GM18951 (cell line): ENCODE measurements around the gene NAXD.
"Not testable (repeated sequence)": the region's sequence is repeated elsewhere in the genome, so short reads cannot be mapped to it uniquely, and the experiment has no call there.

Experiments used
- POLR2A ChIP-seq: IDR thresholded peaks from 4 replicates; pipeline ENCODE4 v1.6.1; 2011; ENCODE audit warnings: mild to moderate bottlenecking; ENCODE audit not compliant: insufficient read length, insufficient read depth; ENCODE audit errors: extremely low read depth
- in situ Hi-C: fragments of 300-500 bp; cut with MboI; formaldehyde crosslinking; loops from one replicate; pipeline ENCODE4 v1.12.0; 2022; ENCODE audit warnings: low sequenced_read_pairs, mixed read lengths, inconsistent platforms; ENCODE audit not compliant: unreplicated experiment

The NAXD gene

GRCh38 chr13:110581506-110582185, 33.7 kb upstream of the NAXD start:
- no peak for TF ChIP-seq POLR2A
- in situ Hi-C loops, result no loop called here

- in situ Hi-C loops, result no loop called here
- no peak for TF ChIP-seq POLR2A
Measured at GRCh38 chr13:110582421-110582954, 32.9 kb upstream of the NAXD start.

- no peak for TF ChIP-seq POLR2A
- in situ Hi-C loops, result no loop called here
Measured at GRCh38 chr13:110583178-110583865, 32.0 kb upstream of the NAXD start.

- no peak for TF ChIP-seq POLR2A
- in situ Hi-C loops, result loop anchor here (10.0 kb wide), 1 partner anchor 225 kb away; no protein-coding TSS in a partner anchor
Measured at GRCh38 chr13:110589793-110590390, 25.5 kb upstream of the NAXD start.

- in situ Hi-C loops, result loop anchor here (10.0 kb wide), 1 partner anchor 224 kb away; no protein-coding TSS in a partner anchor
- no peak for TF ChIP-seq POLR2A
Measured at GRCh38 chr13:110590577-110590976, 24.8 kb upstream of the NAXD start.

- no peak for TF ChIP-seq POLR2A
- in situ Hi-C loops, result loop anchor here (10.0 kb wide), 1 partner anchor 222 kb away; no protein-coding TSS in a partner anchor
Measured at GRCh38 chr13:110592665-110593064, 22.7 kb upstream of the NAXD start.

GRCh38 chr13:110593430-110594130, 21.8 kb upstream of the NAXD start:
- TF ChIP-seq POLR2A, result no peak

GRCh38 chr13:110597041-110597689, 18.2 kb upstream of the NAXD start:
- TF ChIP-seq POLR2A, result no peak
- in situ Hi-C loops, result loop anchor here (10.0 kb wide), 1 partner anchor 218 kb away; no protein-coding TSS in a partner anchor

More at GRCh38 chr13:110593430-110594130, 21.8 kb upstream of the NAXD start:
- in situ Hi-C loops, result loop anchor here (10.0 kb wide), 1 partner anchor 221 kb away; no protein-coding TSS in a partner anchor

- in situ Hi-C loops, result no loop called here
- no peak for TF ChIP-seq POLR2A
Measured at GRCh38 chr13:110600261-110600819, 15.0 kb upstream of the NAXD start.

GRCh38 chr13:110600980-110601379, 14.4 kb upstream of the NAXD start:
- in situ Hi-C loops, result no loop called here
- TF ChIP-seq POLR2A, result no peak

- in situ Hi-C loops, result no loop called here
- TF ChIP-seq POLR2A, result no peak
Measured at GRCh38 chr13:110605132-110605531, 10.2 kb upstream of the NAXD start.

- in situ Hi-C loops, result not testable (repeated sequence)
Measured at GRCh38 chr13:110606281-110606680, 9.1 kb upstream of the NAXD start.

- in situ Hi-C loops, result no loop called here
- TF ChIP-seq POLR2A, result no peak
Measured at GRCh38 chr13:110607675-110608224, 7.6 kb upstream of the NAXD start.
